ENCODE data around the gene PLSCR5.

DNA sequence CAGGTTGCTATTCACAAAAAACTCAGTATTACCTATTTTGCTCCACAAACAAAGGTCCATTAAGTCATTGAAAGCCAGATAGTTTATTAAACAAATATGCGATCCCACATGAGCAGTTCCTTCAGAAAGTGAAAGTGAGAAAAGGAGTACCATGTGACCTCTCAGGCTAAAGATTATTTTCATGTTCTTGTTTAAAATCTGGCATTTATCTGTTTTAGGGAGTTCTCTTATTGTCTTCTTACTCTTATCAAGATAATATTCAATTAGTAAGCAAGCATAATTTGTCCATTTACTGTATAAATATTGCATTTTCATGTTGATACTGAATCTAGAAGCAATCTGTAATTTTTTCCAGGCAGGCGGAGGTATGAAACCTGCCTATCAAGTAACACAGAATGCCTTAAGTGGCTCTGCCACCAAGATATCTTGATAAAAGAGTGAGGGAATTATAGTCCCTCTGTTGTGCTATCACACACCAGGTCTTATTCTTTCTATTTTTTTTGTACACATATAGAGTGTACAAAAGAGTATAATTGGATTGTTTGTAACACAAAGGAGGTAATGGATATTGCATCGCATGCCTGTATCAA lies 20.1 kb upstream of the PLSCR5 start:
- TF ChIP-seq, protein P1, sequence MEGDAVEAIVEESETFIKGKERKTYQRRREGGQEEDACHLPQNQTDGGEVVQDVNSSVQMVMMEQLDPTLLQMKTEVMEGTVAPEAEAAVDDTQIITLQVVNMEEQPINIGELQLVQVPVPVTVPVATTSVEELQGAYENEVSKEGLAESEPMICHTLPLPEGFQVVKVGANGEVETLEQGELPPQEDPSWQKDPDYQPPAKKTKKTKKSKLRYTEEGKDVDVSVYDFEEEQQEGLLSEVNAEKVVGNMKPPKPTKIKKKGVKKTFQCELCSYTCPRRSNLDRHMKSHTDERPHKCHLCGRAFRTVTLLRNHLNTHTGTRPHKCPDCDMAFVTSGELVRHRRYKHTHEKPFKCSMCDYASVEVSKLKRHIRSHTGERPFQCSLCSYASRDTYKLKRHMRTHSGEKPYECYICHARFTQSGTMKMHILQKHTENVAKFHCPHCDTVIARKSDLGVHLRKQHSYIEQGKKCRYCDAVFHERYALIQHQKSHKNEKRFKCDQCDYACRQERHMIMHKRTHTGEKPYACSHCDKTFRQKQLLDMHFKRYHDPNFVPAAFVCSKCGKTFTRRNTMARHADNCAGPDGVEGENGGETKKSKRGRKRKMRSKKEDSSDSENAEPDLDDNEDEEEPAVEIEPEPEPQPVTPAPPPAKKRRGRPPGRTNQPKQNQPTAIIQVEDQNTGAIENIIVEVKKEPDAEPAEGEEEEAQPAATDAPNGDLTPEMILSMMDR (IDR thresholded peaks at IDR 0.05; ENCODE audit: low read depth, low read length) = no peak
- no peak for TF ChIP-seq EZH2phosphoT487 (IDR thresholded peaks at IDR 0.05; ENCODE audit: low read depth)

Measured in OCI-LY3 (cell line).